Measurements from ENCODE around the gene MGAT3. TPM values are rescaled to one million over a fixed set of nuclear protein-coding genes. Genes with fewer than 3 reads are reported as not detected.

The MGAT3 gene
- total and polyA plus RNA-seq, 2 experiments from 2014 or later = 7.0 to 20.0 TPM

DNA sequence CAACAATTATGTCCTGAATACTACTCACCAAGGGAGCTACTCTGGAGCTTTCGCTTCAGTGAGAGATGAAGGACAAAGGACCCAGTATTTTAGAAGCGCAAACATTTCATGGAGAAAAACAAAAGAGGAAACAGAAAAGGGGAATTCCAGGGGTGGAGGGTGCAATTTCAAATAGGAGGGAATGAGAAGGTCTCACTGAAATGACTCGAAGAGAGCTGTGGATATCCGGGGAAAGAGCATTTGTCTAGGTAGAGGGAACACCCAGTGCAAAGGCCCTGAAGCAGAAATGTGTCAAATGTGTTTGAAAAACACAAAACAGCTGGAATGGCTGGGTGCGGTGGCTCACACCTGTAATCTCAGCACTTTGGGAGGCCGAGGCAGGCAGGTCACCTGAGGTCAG is 73.3 kb downstream of the MGAT3 start:
- no peak for DNase-seq (ENCODE audit: low spot score)
- H3K4me2 ChIP-seq = no peak overlapping the region
- H3K27me3 ChIP-seq = no peaks in the 10 kb centered on the region
- H3K79me2 ChIP-seq = peaks cover 41% of the 10 kb centered on the region
- peaks cover 34% of the 10 kb centered on the region for H3K4me1 ChIP-seq (ENCODE audit: insufficient read depth)
- H4K20me1 ChIP-seq (ENCODE audit: insufficient read depth, poor library complexity, severe bottlenecking) = peaks cover 38% of the 10 kb centered on the region
- no peak overlapping the region for H2AFZ ChIP-seq
- no peaks in the 10 kb centered on the region for H3K36me3 ChIP-seq (replicated peaks; ENCODE audit: insufficient read depth, low read depth)
- no peak for TF ChIP-seq EZH2phosphoT487 (IDR thresholded peaks at IDR 0.05; ENCODE audit: low read depth, severe bottlenecking, unreplicated experiment)
- TF ChIP-seq, protein P1, sequence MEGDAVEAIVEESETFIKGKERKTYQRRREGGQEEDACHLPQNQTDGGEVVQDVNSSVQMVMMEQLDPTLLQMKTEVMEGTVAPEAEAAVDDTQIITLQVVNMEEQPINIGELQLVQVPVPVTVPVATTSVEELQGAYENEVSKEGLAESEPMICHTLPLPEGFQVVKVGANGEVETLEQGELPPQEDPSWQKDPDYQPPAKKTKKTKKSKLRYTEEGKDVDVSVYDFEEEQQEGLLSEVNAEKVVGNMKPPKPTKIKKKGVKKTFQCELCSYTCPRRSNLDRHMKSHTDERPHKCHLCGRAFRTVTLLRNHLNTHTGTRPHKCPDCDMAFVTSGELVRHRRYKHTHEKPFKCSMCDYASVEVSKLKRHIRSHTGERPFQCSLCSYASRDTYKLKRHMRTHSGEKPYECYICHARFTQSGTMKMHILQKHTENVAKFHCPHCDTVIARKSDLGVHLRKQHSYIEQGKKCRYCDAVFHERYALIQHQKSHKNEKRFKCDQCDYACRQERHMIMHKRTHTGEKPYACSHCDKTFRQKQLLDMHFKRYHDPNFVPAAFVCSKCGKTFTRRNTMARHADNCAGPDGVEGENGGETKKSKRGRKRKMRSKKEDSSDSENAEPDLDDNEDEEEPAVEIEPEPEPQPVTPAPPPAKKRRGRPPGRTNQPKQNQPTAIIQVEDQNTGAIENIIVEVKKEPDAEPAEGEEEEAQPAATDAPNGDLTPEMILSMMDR (IDR thresholded peaks at IDR 0.05; ENCODE audit: poor library complexity) = no peak
- TF ChIP-seq EZH2 (IDR thresholded peaks at IDR 0.05; ENCODE audit: borderline replicate concordance) = no peak
- WGBS (ENCODE audit: low lambda C conversion rate, missing lambda C conversion rate) = 93% methylated on average over 6 of the region's 6 CpGs
- no peaks in the 10 kb centered on the region for H3K9me3 ChIP-seq (ENCODE audit: low read depth)
- no peak overlapping the region for H3K4me3 ChIP-seq
- no peak overlapping the region for H3K27ac ChIP-seq
- no peaks in the 10 kb centered on the region for H3K9me2 ChIP-seq (replicated peaks; ENCODE audit: insufficient read depth)

DNA sequence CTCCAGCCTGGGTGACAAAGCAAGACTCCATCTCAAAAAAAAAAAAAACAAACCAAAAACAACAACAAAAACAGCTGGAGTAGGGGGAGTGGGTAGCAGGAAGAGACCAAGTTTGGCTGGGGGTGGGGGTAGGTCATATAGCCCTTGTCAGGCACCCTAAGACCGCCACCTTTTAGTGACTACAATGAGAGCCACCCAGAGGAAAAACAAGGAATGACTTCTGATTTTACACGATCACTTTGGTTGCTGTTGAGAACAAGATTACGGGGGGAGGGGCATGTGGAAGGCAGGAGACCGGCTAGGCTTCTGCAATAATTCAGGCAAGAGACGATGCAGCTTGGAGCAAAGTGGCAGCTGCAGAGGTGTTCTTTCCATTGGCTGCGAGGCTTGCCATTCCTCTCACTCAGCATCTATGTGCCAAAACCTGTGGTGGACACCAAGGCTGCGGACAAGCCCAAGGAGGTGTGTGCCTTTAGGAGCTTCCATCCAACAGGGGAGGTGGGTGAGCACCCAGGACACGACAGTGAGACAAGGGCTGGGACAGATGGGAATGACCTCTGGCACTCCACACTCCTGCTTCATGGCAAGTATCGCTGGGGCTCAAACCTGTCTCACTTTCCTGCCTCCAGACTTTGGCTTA is 74.0 kb downstream of the MGAT3 start:
- Histone ChIP-seq H3K9me3 (ENCODE audit: low read depth) (no peaks in the 10 kb centered on the region), H4K20me1 (ENCODE audit: insufficient read depth, poor library complexity, severe bottlenecking) (peaks cover 32% of the 10 kb centered on the region), H3K27ac (no peak overlapping the region), H3K9me2 (replicated peaks; ENCODE audit: insufficient read depth) (no peaks in the 10 kb centered on the region), H3K4me2 (peak overlapping the region; percentile 83), H3K27me3 (no peaks in the 10 kb centered on the region), H3K4me1 (ENCODE audit: insufficient read depth) (peaks cover 36% of the 10 kb centered on the region), H3K36me3 (replicated peaks; ENCODE audit: insufficient read depth, low read depth) (no peaks in the 10 kb centered on the region), H2AFZ (no peak overlapping the region), H3K79me2 (peaks cover 41% of the 10 kb centered on the region), H3K4me3 (no peak overlapping the region)
- DNase-seq (ENCODE audit: low spot score) = peak; percentile 68
- TF ChIP-seq, protein P1 (IDR thresholded peaks at IDR 0.05; ENCODE audit: poor library complexity) = peak; percentile 31
- no peak for TF ChIP-seq EZH2phosphoT487 (IDR thresholded peaks at IDR 0.05; ENCODE audit: low read depth, severe bottlenecking, unreplicated experiment)
- no peak for TF ChIP-seq EZH2 (IDR thresholded peaks at IDR 0.05; ENCODE audit: borderline replicate concordance)
- WGBS (ENCODE audit: low lambda C conversion rate, missing lambda C conversion rate) = 62% methylated on average over 9 of the region's 9 CpGs

DNA sequence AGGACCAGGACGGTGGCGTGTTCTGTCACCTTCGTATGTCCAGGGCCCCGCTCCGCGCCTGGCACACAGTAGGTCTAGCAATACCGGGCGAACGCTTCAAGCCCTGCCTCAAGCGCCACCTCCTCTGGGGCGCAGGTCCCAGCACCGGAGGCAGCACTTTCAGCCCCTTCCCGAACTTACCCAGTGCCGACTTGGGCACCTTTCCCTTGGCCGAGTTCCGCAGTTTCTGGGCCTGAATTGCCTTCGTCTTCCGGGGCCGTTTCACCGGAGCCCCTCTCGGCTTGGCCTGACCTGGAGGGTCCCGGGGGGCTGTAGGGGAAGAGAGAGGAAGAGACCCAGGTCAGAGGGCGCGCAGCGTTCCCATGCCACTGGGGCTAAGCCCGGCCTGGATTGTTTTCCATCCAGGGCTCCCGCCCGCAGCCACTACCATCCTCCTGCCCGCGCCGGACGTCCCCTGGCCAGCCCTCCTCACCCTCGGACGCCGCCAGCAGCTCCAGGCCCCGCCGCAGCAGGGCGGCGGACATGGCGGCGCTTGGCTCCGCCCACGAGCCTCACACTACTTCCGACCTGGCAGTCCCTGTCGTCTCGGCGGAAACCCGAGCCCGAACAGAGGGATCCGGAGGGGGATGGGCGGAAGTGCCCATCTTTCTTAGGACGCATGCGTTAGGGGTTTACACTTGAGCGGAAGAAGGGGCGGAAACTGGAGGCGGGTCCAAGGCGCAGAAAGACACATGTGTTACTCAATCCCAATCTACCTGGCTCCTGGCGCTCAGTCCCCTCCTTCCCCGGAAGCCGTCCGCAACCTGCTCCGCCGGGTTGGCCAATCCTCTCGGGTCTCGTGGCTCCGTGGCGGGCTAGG is 75.6 kb downstream of the MGAT3 start, which contains the start of gene RPS19BP1:
TSS of gene RPS19BP1 (minus strand) at position 534 of the 859 bp plus-strand sequence. CDS start at position 524, 10 bp downstream.
- Histone ChIP-seq H3K4me3 (peak within 1 kb of the TSS; percentile 40), H4K20me1 (ENCODE audit: insufficient read depth, poor library complexity, severe bottlenecking) (peaks cover 16% of the 10 kb centered on the region), H3K36me3 (replicated peaks; ENCODE audit: insufficient read depth, low read depth) (no peaks in the 10 kb centered on the region), H3K79me2 (peaks cover 41% of the 10 kb centered on the region), H3K9me3 (ENCODE audit: low read depth) (no peaks in the 10 kb centered on the region), H3K27me3 (no peaks in the 10 kb centered on the region), H3K4me2 (peak within 1 kb of the TSS; percentile 83), H3K4me1 (ENCODE audit: insufficient read depth) (peaks cover 36% of the 10 kb centered on the region), H3K27ac (peak within 1 kb of the TSS; percentile 72), H3K9me2 (replicated peaks; ENCODE audit: insufficient read depth) (no peaks in the 10 kb centered on the region), H2AFZ (peak within 1 kb of the TSS; percentile 64)
- TF ChIP-seq EZH2 (IDR thresholded peaks at IDR 0.05; ENCODE audit: borderline replicate concordance) (no peak), EZH2phosphoT487 (IDR thresholded peaks at IDR 0.05; ENCODE audit: low read depth, severe bottlenecking, unreplicated experiment) (no peak)
- TF ChIP-seq, protein P1 (IDR thresholded peaks at IDR 0.05; ENCODE audit: poor library complexity) = no peak
- WGBS (ENCODE audit: low lambda C conversion rate, missing lambda C conversion rate) = under 1% methylated on average over 56 of the region's 67 CpGs
- peak; percentile 100 for DNase-seq (ENCODE audit: low spot score)
